PC-9 (cell line): ENCODE results near the gene R3HDM2.

Source experiments
- CTCF ChIP-seq: fragments of 200-600 bp; sonication (generic); conservative IDR thresholded peaks from 2 replicates; pipeline ENCODE4 v1.6.1; 2017; ENCODE audit warnings: mixed run types, antibody characterized with exemption, mild to moderate bottlenecking, moderate library complexity
- EZH2 ChIP-seq: fragments of 200-600 bp; sonication (generic); IDR thresholded peaks from 2 replicates; pipeline ENCODE4 v1.8.0; 2017; ENCODE audit warnings: antibody characterized with exemption, low read depth

GRCh38 chr12:57460468-57460784 lies 29.6 kb upstream of the R3HDM2 start:
- TF ChIP-seq CTCF: no peak
- TF ChIP-seq EZH2: no peak
